OCI-LY7 (cell line): ENCODE results near the gene INSIG1.

Experiments
- CTCF ChIP-seq: fragments of 200-600 bp; sonication (generic); conservative IDR thresholded peaks from 2 replicates; pipeline ENCODE4 v1.5.1; 2014; ENCODE audit warnings: mild to moderate bottlenecking, antibody characterized with exemption, low read length, moderate library complexity, mixed read lengths
- EZH2phosphoT487 ChIP-seq: fragments of 200-600 bp; sonication (generic); IDR thresholded peaks from 2 replicates; pipeline ENCODE4 v1.6.1; 2018; ENCODE audit warnings: low read depth, borderline replicate concordance, mild to moderate bottlenecking, mixed run types, antibody characterized with exemption, low read length, moderate library complexity, mixed read lengths

- TF ChIP-seq CTCF (no peak), EZH2phosphoT487 (no peak)
These were observed 3.2 kb downstream of the INSIG1 start for GRCh38 chr7:155300641-155301452.
